K562 (cell line): ENCODE results near the gene SLC25A42. TPM values are rescaled to one million over a fixed set of nuclear protein-coding genes. Genes with fewer than 3 reads are reported as not detected.
A peak's percentile ranks its signal among the peaks of the same experiment; 100 is the strongest.

ENCODE experiments used
- CBFA2T3 ChIP-seq: fragments of 450-650 bp; IDR thresholded peaks from 2 replicates; pipeline ENCODE4 v1.6.1; 2017
- FUS ChIP-seq: fragments of 200-400 bp; formaldehyde crosslinking; optimal IDR thresholded peaks from 2 replicates; pipeline ENCODE3; 2017; ENCODE audit warnings: low read depth, low read length
- HEY1 ChIP-seq: fragments of 250-450 bp; sonication (Bioruptor Pico); IDR thresholded peaks from 2 replicates; pipeline ENCODE4 v1.5.0; 2020; ENCODE audit warnings: mild to moderate bottlenecking, moderate library complexity, borderline replicate concordance
- NFE2 ChIP-seq: IDR thresholded peaks from 2 replicates; pipeline ENCODE4 v1.6.1; 2014; ENCODE audit warnings: antibody characterized with exemption, low read depth
- NR4A1 ChIP-seq, 2 experiments: fragments of 250-450 bp in 1 of 2; fragments of 450-650 bp in 1 of 2; sonication (Bioruptor Pico) in 1 of 2; IDR thresholded peaks; 2 replicates each; pipeline versions ENCODE4 v1.4.0 to v1.6.1; 2016 to 2020; ENCODE audit warnings: mild to moderate bottlenecking in 2 of 2, missing compliant biosample characterization in 1 of 2, missing genetic modification characterization in 1 of 2, moderate library complexity in 1 of 2
- PHF20 ChIP-seq: fragments of 450-650 bp; IDR thresholded peaks from 2 replicates; pipeline ENCODE4 v1.6.1; 2018; ENCODE audit not compliant: partially characterized antibody
- RFX1 ChIP-seq: fragments of 450-650 bp; IDR thresholded peaks from 2 replicates; pipeline ENCODE4 v1.6.1; 2016; ENCODE audit warnings: mild to moderate bottlenecking, moderate library complexity
- RFX7 ChIP-seq: fragments of 250-450 bp; sonication (Bioruptor Pico); IDR thresholded peaks from 2 replicates; pipeline ENCODE4 v1.5.1; 2021; ENCODE audit warnings: mild to moderate bottlenecking
- SETDB1 ChIP-seq: IDR thresholded peaks from one replicate; pipeline ENCODE4 v1.6.1; 2012; ENCODE audit warnings: low read length, control low read depth, inconsistent platforms
- SP2 ChIP-seq: IDR thresholded peaks from 2 replicates; pipeline ENCODE4 v1.6.1; 2011; ENCODE audit warnings: mild to moderate bottlenecking, low read depth, low read length, moderate library complexity; ENCODE audit not compliant: poor library complexity, severe bottlenecking; ENCODE audit errors: extremely low read depth
- SRSF9 ChIP-seq: fragments of 200-400 bp; formaldehyde crosslinking; IDR thresholded peaks from 2 replicates; pipeline ENCODE4 v1.6.1; 2017; ENCODE audit warnings: low read depth, low read length, borderline replicate concordance
- ZFP30 ChIP-seq: fragments of 250-450 bp; sonication (Bioruptor Pico); IDR thresholded peaks from 2 replicates; pipeline ENCODE4 v1.8.0; 2022; ENCODE audit warnings: moderate library complexity, mild to moderate bottlenecking, inconsistent platforms, borderline replicate concordance
- ZNF12 ChIP-seq: sonication (generic); formaldehyde crosslinking; IDR thresholded peaks from 2 replicates; pipeline ENCODE4 v1.4.0; 2020; ENCODE audit warnings: mild to moderate bottlenecking, missing genetic modification reagents
- ZNF263 ChIP-seq: sonication (generic); formaldehyde crosslinking; IDR thresholded peaks from 2 replicates; pipeline ENCODE4 v1.8.0; 2022; ENCODE audit warnings: mild to moderate bottlenecking, missing genetic modification reagents, borderline replicate concordance
- ZNF436 ChIP-seq: fragments of 250-450, 450-650 bp; sonication (Bioruptor Pico); formaldehyde crosslinking; IDR thresholded peaks from 2 replicates; pipeline ENCODE4 v1.7.0; 2020; ENCODE audit warnings: mild to moderate bottlenecking
- ZNF766 ChIP-seq: fragments of 200-800 bp; sonication (Bioruptor generic); conservative IDR thresholded peaks from 2 replicates; pipeline ENCODE4 v1.6.1; 2016; ENCODE audit warnings: missing genetic modification characterization, missing compliant biosample characterization
- polyA plus RNA-seq, 8 experiments: library from polyadenylated mRNA; depleted of rRNA in 4 of 8; stranded (reverse) in 5 of 8; unstranded in 3 of 8; fragments of >200 nt; fragmentation: Nextera tagmentation in 2 of 8; fragmentation: Illumina TruSeq in 1 of 8; extraction: Ambion mirVana in 2 of 8; extraction: Trizol in 1 of 8; gene quantifications; 2 replicates each; pipeline versions ENCODE4 v1.2.1 to v1.2.3, GENCODE V29; 2011 to 2014; ENCODE audit warnings: inconsistent platforms in 1 of 8, missing spikeins in 1 of 8
- total RNA-seq, 7 experiments: library from RNA; depleted of rRNA in 6 of 7; stranded (reverse); fragments of >200 nt in 6 of 7; fragmentation: Illumina TruSeq in 2 of 7; extraction: Trizol in 2 of 7; gene quantifications; 2 replicates each; pipeline versions ENCODE4 v1.2.1 to v1.2.3, GENCODE V29; 2011 to 2021; ENCODE audit warnings: low replicate concordance in 1 of 7
- TF ChIP-seq, protein P1 (sequence below), 2 experiments: fragments of 450-650 bp; IDR thresholded peaks; 2 replicates each; pipeline ENCODE4 v1.6.1; 2018; ENCODE audit warnings: mild to moderate bottlenecking in 2 of 2, low read depth in 1 of 2; ENCODE audit not compliant: partially characterized antibody in 2 of 2
- TF ChIP-seq, protein P2 (sequence below): sonication (generic); IDR thresholded peaks from 2 replicates; pipeline ENCODE4 v1.6.1; 2016
- TF ChIP-seq, protein P3 (sequence below): fragments of 450-650 bp; IDR thresholded peaks from 2 replicates; pipeline ENCODE4 v1.6.1; 2014; ENCODE audit warnings: low read depth, mild to moderate bottlenecking, moderate library complexity, borderline replicate concordance
- TF ChIP-seq, protein P4 (sequence below): fragments of 450-650 bp; formaldehyde crosslinking; IDR thresholded peaks from 2 replicates; pipeline ENCODE4 v1.4.0; 2022; ENCODE audit warnings: missing genetic modification characterization

The SLC25A42 gene
- total and polyA plus RNA-seq, 9 of the 15 experiments (the other 6 are each of a cell fraction or from before 2014, with no cell fraction given), result 0.59 to 32.2 (median 14.1) TPM

DNA sequence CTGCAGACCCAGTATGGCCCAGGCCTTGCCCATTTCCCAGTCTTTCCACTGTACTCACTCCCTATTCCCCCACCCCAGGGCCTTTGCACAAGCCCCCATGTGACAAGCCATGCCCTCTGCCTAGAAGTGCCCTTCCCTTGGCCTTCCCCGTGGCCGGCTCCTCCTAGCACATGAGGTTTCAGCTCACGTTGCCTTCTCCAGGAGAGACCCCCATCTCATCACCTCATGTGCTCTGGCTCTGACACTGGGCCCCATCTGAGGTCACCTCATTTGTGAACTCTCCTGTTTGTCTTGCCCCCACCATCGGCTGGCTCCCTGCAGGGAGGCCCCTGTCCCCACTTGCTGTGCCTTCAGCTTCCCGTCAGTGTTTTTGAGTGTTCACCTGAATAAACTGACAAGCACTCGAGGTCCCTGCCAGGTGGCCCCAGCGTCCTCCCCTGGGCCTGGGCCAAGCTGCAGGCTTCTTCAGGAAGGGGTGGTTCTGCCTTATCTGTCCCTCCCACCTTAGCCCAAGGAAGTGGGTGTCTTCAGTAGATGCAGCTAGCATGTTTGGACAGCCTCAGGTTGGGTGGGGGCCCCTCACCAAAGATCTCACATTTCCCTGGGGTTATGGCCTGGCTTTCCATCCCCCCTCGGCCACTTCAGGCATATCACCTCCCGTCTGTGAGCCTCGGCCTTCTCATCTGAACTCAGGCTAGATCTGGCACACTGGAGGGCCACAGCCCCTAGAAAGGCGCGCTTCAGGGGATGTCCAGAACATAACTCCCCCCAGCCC is 3.8 kb upstream of the SLC25A42 start (continued):
- TF ChIP-seq SP2, result no peak
- TF ChIP-seq, protein P1, sequence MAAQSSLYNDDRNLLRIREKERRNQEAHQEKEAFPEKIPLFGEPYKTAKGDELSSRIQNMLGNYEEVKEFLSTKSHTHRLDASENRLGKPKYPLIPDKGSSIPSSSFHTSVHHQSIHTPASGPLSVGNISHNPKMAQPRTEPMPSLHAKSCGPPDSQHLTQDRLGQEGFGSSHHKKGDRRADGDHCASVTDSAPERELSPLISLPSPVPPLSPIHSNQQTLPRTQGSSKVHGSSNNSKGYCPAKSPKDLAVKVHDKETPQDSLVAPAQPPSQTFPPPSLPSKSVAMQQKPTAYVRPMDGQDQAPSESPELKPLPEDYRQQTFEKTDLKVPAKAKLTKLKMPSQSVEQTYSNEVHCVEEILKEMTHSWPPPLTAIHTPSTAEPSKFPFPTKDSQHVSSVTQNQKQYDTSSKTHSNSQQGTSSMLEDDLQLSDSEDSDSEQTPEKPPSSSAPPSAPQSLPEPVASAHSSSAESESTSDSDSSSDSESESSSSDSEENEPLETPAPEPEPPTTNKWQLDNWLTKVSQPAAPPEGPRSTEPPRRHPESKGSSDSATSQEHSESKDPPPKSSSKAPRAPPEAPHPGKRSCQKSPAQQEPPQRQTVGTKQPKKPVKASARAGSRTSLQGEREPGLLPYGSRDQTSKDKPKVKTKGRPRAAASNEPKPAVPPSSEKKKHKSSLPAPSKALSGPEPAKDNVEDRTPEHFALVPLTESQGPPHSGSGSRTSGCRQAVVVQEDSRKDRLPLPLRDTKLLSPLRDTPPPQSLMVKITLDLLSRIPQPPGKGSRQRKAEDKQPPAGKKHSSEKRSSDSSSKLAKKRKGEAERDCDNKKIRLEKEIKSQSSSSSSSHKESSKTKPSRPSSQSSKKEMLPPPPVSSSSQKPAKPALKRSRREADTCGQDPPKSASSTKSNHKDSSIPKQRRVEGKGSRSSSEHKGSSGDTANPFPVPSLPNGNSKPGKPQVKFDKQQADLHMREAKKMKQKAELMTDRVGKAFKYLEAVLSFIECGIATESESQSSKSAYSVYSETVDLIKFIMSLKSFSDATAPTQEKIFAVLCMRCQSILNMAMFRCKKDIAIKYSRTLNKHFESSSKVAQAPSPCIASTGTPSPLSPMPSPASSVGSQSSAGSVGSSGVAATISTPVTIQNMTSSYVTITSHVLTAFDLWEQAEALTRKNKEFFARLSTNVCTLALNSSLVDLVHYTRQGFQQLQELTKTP (IDR thresholded peaks at IDR 0.05; ENCODE audit: low read depth in 1 of 2, partially characterized antibody in 2 of 2), result peak in 1 of 2 experiments; percentile 66
- TF ChIP-seq PHF20, result no peak
- TF ChIP-seq, protein P2, sequence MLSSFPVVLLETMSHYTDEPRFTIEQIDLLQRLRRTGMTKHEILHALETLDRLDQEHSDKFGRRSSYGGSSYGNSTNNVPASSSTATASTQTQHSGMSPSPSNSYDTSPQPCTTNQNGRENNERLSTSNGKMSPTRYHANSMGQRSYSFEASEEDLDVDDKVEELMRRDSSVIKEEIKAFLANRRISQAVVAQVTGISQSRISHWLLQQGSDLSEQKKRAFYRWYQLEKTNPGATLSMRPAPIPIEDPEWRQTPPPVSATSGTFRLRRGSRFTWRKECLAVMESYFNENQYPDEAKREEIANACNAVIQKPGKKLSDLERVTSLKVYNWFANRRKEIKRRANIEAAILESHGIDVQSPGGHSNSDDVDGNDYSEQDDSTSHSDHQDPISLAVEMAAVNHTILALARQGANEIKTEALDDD, result no peak
- no peak for TF ChIP-seq ZNF436 (CRISPR knock-in tag)
- peak; percentile 51; the same call in 1 of the 2 replicates for TF ChIP-seq ZNF766 (CRISPR knock-in tag)
- no peak for TF ChIP-seq RFX7
- TF ChIP-seq, protein P3, sequence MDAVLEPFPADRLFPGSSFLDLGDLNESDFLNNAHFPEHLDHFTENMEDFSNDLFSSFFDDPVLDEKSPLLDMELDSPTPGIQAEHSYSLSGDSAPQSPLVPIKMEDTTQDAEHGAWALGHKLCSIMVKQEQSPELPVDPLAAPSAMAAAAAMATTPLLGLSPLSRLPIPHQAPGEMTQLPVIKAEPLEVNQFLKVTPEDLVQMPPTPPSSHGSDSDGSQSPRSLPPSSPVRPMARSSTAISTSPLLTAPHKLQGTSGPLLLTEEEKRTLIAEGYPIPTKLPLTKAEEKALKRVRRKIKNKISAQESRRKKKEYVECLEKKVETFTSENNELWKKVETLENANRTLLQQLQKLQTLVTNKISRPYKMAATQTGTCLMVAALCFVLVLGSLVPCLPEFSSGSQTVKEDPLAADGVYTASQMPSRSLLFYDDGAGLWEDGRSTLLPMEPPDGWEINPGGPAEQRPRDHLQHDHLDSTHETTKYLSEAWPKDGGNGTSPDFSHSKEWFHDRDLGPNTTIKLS, result peak; percentile 57; the same call in 1 of the 2 replicates
- no peak for TF ChIP-seq HEY1 (CRISPR knock-in tag)
- TF ChIP-seq NFE2, result 0 out of 2 replicates have a peak, but pooled peaks have one; percentile 19
- TF ChIP-seq SETDB1, result no peak
- no peak for TF ChIP-seq ZNF263
- peak; percentile 99 for TF ChIP-seq CBFA2T3
- no peak for TF ChIP-seq SRSF9
- 0 out of 2 replicates have a peak, but pooled peaks have one; percentile 2 for TF ChIP-seq NR4A1 (CRISPR knock-in tag; IDR thresholded peaks at IDR 0.05)
- TF ChIP-seq NR4A1 (tag; IDR thresholded peaks at IDR 0.05), result peak; percentile 20; the same call in 1 of the 2 replicates
- no peak for TF ChIP-seq ZNF12 (CRISPR knock-in tag)
- TF ChIP-seq, protein P4, sequence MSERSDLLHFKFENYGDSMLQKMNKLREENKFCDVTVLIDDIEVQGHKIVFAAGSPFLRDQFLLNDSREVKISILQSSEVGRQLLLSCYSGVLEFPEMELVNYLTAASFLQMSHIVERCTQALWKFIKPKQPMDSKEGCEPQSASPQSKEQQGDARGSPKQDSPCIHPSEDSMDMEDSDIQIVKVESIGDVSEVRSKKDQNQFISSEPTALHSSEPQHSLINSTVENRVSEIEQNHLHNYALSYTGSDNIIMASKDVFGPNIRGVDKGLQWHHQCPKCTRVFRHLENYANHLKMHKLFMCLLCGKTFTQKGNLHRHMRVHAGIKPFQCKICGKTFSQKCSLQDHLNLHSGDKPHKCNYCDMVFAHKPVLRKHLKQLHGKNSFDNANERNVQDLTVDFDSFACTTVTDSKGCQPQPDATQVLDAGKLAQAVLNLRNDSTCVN (CRISPR knock-in tag), result no peak
- TF ChIP-seq ZFP30, result no peak
- TF ChIP-seq FUS, result no peak
- TF ChIP-seq RFX1, result no peak
